Stimulated activated CD8-positive, alpha-beta memory T cell treated with anti-CD3 and anti-CD28 coated beads, Interleukin-15, amount 100 ng/mL, for 1 hour (primary cell): ENCODE data around the gene LIN7C.

Source experiments
- DNase-seq: peaks from one replicate; pipeline ENCODE4 v3.0.0-alpha.2; 2020; ENCODE audit warnings: low read depth

LIN7C gene

DNA sequence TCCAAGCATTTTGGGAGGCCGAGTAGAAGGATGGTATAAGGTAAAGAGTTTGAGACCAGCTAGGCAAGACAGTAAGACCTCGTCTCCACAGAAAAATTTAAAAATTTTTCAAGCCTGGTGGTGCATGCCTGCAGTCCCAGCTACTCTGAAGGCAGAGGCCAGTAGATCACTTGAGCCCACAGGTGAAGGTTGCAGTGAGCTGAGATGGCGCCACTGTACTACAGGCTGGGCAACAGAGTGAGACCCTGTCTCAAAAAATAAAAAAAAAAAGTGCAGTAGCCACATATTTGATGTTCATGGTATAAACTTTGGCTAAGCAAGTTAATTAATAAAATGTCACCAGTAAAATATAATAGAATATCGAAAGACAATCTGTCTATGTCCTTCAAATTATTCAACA is 60.9 kb downstream of the LIN7C start:
- no peak for DNase-seq

- DNase-seq, result no peak
These were observed 61.8 kb downstream of the LIN7C start for GRCh38 chr11:27444801-27445215.
